ENCODE measurements around the gene ARFGEF3.

DNA sequence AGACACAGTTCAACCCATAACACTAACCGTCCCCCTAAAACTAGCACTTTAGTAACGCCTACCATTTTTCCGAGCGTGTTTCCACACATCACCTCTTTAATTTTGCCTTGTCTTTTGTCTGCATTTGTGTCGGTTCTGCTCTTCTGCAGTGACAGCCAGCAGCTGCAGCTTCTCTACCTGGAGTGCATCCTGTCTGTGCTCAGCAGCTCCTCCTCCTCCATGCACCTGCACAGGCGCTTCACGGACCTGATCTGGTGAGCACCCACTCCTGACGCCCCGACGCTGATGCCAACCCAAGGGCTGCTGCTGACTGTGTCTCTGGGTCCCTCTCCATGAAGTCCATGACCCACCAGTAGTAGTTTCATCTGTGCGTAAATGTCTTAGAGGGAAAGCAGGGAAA lies 92.0 kb downstream of the ARFGEF3 start:
- TF ChIP-seq, protein P1, sequence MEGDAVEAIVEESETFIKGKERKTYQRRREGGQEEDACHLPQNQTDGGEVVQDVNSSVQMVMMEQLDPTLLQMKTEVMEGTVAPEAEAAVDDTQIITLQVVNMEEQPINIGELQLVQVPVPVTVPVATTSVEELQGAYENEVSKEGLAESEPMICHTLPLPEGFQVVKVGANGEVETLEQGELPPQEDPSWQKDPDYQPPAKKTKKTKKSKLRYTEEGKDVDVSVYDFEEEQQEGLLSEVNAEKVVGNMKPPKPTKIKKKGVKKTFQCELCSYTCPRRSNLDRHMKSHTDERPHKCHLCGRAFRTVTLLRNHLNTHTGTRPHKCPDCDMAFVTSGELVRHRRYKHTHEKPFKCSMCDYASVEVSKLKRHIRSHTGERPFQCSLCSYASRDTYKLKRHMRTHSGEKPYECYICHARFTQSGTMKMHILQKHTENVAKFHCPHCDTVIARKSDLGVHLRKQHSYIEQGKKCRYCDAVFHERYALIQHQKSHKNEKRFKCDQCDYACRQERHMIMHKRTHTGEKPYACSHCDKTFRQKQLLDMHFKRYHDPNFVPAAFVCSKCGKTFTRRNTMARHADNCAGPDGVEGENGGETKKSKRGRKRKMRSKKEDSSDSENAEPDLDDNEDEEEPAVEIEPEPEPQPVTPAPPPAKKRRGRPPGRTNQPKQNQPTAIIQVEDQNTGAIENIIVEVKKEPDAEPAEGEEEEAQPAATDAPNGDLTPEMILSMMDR (IDR thresholded peaks at IDR 0.05) = no peak
- TF ChIP-seq EZH2phosphoT487 (IDR thresholded peaks at IDR 0.05) = no peak
- TF ChIP-seq EZH2 (IDR thresholded peaks at IDR 0.05) = no peak
